PC-3 (cell line): ENCODE results near the gene CHSY1.

Experiments
- CTCF ChIP-seq: fragments of 300-600 bp; sonication (generic); conservative IDR thresholded peaks from 2 replicates; pipeline ENCODE4 v1.5.1; 2017; ENCODE audit warnings: antibody characterized with exemption, low read depth, mild to moderate bottlenecking, low read length
- EZH2 ChIP-seq: fragments of 300-600 bp; sonication (generic); IDR thresholded peaks from one replicate; pipeline ENCODE4 v1.6.1; 2017; ENCODE audit warnings: antibody characterized with exemption, mild to moderate bottlenecking, low read length; ENCODE audit not compliant: unreplicated experiment
- EZH2phosphoT487 ChIP-seq: fragments of 300-600 bp; sonication (generic); IDR thresholded peaks from 2 replicates; pipeline ENCODE4 v1.6.1; 2018; ENCODE audit warnings: mild to moderate bottlenecking, antibody characterized with exemption, low read length, borderline replicate concordance

GRCh38 chr15:101256757-101257156, 4.9 kb upstream of the CHSY1 start:
- TF ChIP-seq CTCF (peak; percentile 68), EZH2phosphoT487 (no peak), EZH2 (no peak)
